Fibroblast of skin of scalp (primary cell): ENCODE measurements around the gene SPNS1.
"Not testable (repeated sequence)": the region's sequence is repeated elsewhere in the genome, so short reads cannot be mapped to it uniquely, and the experiment has no call there.

Experiments used
- DNase-seq: peaks from one replicate; pipeline ENCODE4 v3.0.0-alpha.2; 2013

Gene SPNS1

DNA sequence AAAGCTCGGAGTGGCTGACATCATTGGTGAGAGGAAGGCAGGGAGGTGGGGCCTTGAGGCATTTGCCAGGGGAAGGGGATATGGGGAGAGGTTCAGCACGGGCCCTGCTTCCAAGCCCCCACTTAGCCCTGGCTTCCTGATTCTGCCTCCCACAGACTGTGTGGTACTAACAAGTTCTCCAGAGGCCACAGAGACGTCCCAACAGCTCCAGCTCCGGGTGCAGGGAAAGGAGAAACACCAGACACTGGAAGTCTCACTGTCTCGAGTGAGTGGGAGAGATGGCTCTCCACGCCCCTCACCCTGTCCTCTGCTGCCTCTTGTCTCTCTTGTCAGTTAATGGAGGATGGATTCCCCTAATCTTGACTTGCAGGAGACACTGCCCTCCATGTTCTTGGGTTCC, 15.7 kb upstream of the SPNS1 start:
- DNase-seq: no peak

- no peak for DNase-seq
Measured at GRCh38 chr16:28964072-28964471, 10.5 kb upstream of the SPNS1 start.

GRCh38 chr16:28964496-28964895, 10.1 kb upstream of the SPNS1 start:
- DNase-seq: no peak

- no peak for DNase-seq
Measured at GRCh38 chr16:28967156-28967555, 7.4 kb upstream of the SPNS1 start.

GRCh38 chr16:28969696-28970095, 4.9 kb upstream of the SPNS1 start:
- not testable (repeated sequence) for DNase-seq

DNA sequence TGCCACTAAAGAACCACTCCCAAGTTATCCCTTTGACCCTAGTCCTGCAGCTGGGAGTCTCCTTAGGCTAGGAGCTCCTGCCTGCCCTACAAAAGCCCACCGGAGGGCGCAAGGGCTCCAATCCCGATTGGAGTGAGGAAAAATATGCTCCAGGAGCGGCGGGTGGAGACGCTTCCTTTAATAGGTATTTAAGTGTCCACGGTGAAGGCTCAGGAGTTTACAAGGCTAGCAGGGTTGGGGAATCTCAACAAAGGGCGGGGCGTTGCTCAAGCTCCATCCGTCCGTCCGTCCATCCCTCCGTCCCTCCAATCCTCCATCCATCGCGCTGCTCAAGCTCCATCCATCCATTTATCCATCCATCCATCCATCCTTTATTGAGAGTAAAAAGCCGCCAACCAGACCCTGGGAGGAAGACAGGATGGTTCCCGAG, 556 bp upstream of the SPNS1 start:
- peak; percentile 74 for DNase-seq

DNA sequence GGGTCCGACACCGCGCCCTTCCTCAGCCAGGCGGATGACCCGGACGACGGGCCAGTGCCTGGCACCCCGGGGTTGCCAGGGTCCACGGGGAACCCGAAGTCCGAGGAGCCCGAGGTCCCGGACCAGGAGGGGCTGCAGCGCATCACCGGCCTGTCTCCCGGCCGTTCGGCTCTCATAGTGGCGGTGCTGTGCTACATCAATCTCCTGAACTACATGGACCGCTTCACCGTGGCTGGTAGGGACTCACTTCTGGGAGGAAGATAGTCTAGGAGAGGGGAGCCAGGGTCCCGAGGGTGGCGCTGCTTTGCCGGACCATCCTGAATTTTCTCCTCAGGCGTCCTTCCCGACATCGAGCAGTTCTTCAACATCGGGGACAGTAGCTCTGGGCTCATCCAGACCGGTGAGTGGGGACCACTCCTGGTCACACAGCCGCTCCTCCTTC, 601 bp downstream of the SPNS1 start:
- no peak for DNase-seq

GRCh38 chr16:28977703-28978662, 3.4 kb downstream of the SPNS1 start:
- DNase-seq: no peak

- not testable (repeated sequence) for DNase-seq
Measured at GRCh38 chr16:28980330-28980729, 5.8 kb downstream of the SPNS1 start.

GRCh38 chr16:28980929-28981328, 6.4 kb downstream of the SPNS1 start:
- no peak for DNase-seq

- no peak for DNase-seq
Measured at GRCh38 chr16:28981517-28981916, 6.9 kb downstream of the SPNS1 start.

GRCh38 chr16:28982418-28982817, 7.8 kb downstream of the SPNS1 start:
- DNase-seq: no peak

- DNase-seq: no peak
Measured at GRCh38 chr16:28982949-28983348, 8.4 kb downstream of the SPNS1 start.

DNA sequence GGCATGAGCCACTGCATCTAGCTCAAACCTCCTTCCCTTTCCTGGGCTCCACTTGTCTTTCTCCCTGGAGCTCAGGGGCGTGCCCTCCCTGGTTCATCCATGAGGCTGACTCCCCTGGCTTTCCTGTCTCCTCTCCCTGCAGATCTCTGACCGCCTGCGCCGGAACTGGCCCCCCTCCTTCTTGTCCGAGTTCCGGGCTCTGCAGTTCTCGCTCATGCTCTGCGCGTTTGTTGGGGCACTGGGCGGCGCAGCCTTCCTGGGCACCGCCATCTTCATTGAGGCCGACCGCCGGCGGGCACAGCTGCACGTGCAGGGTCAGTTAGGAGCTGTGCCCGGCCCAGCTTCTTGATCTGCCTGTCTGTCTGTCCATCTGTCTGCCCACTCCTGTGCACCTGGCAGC, 9.1 kb downstream of the SPNS1 start:
- DNase-seq: no peak

- DNase-seq: no peak
Measured at GRCh38 chr16:28984091-28984490, 9.5 kb downstream of the SPNS1 start.

GRCh38 chr16:28984619-28985135, 10.1 kb downstream of the SPNS1 start, which contains the start of gene LAT:
TSS of gene LAT (plus strand) at chr16:28985052. CDS start at chr16:28985418, 366 bp downstream.
- DNase-seq: no peak

GRCh38 chr16:28985211-28986041, 10.8 kb downstream of the SPNS1 start:
- no peak for DNase-seq

DNA sequence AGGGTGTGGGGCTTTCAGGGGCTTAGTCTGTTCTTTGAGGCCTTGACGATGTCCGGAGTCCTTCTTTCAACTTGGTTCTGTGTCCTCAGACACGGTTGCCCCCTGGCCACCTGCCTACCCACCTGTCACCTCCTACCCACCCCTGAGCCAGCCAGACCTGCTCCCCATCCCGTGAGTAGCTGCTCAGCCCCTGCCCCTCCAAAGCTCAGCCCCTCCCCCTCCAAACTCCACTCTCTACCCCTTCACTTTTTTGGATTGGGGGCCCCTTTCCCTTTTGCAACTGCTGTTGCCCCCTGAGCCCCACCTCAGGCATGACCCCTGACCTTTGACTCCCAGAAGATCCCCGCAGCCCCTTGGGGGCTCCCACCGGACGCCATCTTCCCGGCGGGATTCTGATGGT, 11.5 kb downstream of the SPNS1 start:
- no peak for DNase-seq

DNA sequence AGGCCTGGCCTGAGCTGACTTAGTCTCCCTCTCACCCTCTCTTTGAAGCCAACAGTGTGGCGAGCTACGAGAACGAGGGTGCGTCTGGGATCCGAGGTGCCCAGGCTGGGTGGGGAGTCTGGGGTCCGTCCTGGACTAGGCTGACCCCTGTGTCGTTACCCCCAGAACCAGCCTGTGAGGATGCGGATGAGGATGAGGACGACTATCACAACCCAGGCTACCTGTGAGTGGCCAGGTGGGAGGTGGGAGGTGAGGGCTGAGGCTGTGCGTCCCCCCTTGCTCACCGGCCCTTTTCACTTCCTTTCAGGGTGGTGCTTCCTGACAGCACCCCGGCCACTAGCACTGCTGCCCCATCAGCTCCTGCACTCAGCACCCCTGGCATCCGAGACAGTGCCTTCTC, 11.9 kb downstream of the SPNS1 start:
- DNase-seq: no peak

- no peak for DNase-seq
Measured at GRCh38 chr16:28987170-28987853, 12.7 kb downstream of the SPNS1 start.

DNA sequence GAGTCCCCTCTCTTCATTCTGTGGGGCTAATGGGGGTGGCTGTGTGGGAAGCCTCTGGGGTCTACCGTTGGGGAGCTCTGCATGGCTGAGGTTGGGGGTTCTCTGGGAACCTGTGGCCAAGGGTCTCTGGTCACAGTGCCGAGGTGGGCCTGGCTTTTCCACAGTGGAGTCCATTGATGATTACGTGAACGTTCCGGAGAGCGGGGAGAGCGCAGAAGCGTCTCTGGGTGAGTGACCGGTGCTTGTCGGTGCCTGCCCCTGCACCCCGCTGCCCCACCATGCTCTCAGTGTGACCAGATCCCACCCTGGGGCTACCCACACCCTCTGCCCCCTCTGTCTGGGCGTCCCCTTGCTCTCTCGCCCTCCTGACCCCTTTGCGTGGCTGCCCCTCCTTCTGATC, 14.8 kb downstream of the SPNS1 start:
- DNase-seq: no peak

DNA sequence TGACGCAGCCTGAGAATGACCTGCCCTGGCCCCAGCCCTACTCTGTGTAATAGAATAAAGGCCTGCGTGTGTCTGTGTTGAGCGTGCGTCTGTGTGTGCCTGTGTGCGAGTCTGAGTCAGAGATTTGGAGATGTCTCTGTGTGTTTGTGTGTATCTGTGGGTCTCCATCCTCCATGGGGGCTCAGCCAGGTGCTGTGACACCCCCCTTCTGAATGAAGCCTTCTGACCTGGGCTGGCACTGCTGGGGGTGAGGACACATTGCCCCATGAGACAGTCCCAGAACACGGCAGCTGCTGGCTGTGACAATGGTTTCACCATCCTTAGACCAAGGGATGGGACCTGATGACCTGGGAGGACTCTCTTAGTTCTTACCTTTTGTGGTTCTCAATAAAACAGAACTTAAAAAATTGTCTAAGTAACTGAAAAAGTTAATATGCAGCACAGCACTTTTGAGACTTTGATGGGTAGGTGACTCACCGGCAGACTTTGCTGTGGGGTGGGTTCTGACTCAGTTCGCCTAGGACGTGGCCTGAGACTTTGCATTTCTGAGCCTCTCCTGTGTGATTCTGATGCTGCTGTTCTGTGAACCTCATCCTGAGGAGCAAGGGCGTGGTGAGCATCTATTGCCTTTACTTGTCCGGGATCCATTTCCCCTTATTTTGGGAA, 15.9 kb downstream of the SPNS1 start:
- DNase-seq: no peak
